Chondrocyte (in vitro differentiated cells): ENCODE measurements around the gene ALOX12B. TPM values are rescaled to one million over a fixed set of nuclear protein-coding genes. Genes with fewer than 3 reads are reported as not detected.
"Not testable (repeated sequence)": the region's sequence is repeated elsewhere in the genome, so short reads cannot be mapped to it uniquely, and the experiment has no call there.

Experiments used
- DNase-seq: peaks from one replicate; pipeline ENCODE4 v3.0.0; 2021; ENCODE audit warnings: mixed read lengths, low spot score
- H3K27ac Mint-ChIP-seq: one replicate; pipeline ENCODE4 v1.8.0; 2021; ENCODE audit warnings: mild to moderate bottlenecking, moderate library complexity, mixed read lengths; ENCODE audit not compliant: unreplicated experiment
- H3K27me3 Mint-ChIP-seq: 2 replicates; pipeline ENCODE4 v1.8.0; 2021; ENCODE audit warnings: low read depth, mixed read lengths
- H3K36me3 Mint-ChIP-seq: 2 replicates; pipeline ENCODE4 v1.8.0; 2021; ENCODE audit warnings: low read depth, mixed read lengths
- H3K4me1 Mint-ChIP-seq: 2 replicates; pipeline ENCODE4 v1.8.0; 2021; ENCODE audit warnings: low read depth, mild to moderate bottlenecking, mixed read lengths
- H3K4me3 Mint-ChIP-seq: one replicate; pipeline ENCODE4 v1.8.0; 2021; ENCODE audit warnings: mild to moderate bottlenecking, moderate library complexity, mixed read lengths; ENCODE audit not compliant: unreplicated experiment
- H3K9me3 Mint-ChIP-seq: 2 replicates; pipeline ENCODE4 v1.8.0; 2021; ENCODE audit warnings: low read depth, mixed read lengths
- total RNA-seq: library from RNA; stranded (reverse); gene quantifications from 3 replicates; pipeline ENCODE4 v1.2.1, GENCODE V29; 2021
- TF ChIP-seq, protein P1 (sequence below): fragments of 200-600 bp; sonication (generic); IDR thresholded peaks from 2 replicates; pipeline ENCODE4 v1.5.0; 2021; ENCODE audit warnings: antibody characterized with exemption, mild to moderate bottlenecking, moderate library complexity

ALOX12B gene
- total RNA-seq, 1 donor from 2014 or later = 0.17 TPM

DNA sequence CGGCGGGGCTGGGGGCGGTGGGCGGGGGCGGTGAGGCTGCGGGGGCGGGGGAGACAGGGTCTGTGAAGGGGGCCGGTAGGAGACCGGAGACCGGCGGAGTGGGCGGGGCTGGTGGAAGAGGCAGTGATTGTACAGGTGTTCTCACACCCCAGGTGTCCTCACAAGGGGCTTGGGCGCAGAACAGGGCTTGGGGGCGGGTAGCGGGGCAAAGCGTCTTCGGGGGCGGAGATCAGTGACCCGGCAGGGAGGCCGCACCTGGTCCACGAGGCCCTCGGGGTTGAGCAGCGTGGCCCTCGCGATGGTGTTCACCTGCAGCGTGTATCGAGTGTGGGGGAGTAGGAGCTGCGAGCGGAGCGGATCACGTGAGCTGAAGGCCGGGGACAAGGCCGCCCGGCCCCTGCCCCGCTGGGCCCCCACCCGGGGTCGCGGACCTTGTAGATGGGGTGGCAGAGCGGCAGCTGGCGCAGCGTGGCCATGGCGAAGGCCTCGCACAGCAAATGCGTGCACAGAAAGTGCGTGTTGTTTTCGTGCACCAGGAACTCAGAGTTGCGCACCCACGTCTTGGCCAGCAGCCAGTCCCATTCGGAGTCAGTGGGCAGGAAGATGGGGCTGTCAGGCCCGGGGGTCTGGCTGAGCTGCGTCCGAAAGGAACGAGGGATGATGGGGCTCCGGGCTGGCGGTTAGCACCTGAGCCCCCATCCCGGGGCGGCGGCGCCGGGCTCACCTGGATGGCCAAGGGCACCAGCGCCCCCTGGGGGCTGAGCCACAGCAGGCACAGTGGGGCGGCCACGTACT, 22.3 kb upstream of the ALOX12B start:
- H3K4me3 Mint-ChIP-seq = no peak overlapping the region
- peaks cover 39% of the 10 kb centered on the region for H3K27me3 Mint-ChIP-seq
- peaks cover 6% of the 10 kb centered on the region for H3K4me1 Mint-ChIP-seq
- H3K36me3 Mint-ChIP-seq = no peaks in the 10 kb centered on the region
- DNase-seq = no peak
- H3K9me3 Mint-ChIP-seq = no peaks in the 10 kb centered on the region
- H3K27ac Mint-ChIP-seq = no peak overlapping the region
- TF ChIP-seq, protein P1, sequence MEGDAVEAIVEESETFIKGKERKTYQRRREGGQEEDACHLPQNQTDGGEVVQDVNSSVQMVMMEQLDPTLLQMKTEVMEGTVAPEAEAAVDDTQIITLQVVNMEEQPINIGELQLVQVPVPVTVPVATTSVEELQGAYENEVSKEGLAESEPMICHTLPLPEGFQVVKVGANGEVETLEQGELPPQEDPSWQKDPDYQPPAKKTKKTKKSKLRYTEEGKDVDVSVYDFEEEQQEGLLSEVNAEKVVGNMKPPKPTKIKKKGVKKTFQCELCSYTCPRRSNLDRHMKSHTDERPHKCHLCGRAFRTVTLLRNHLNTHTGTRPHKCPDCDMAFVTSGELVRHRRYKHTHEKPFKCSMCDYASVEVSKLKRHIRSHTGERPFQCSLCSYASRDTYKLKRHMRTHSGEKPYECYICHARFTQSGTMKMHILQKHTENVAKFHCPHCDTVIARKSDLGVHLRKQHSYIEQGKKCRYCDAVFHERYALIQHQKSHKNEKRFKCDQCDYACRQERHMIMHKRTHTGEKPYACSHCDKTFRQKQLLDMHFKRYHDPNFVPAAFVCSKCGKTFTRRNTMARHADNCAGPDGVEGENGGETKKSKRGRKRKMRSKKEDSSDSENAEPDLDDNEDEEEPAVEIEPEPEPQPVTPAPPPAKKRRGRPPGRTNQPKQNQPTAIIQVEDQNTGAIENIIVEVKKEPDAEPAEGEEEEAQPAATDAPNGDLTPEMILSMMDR = peak; percentile 86

GRCh38 chr17:8108972-8109660, 21.6 kb upstream of the ALOX12B start:
- H3K4me3 Mint-ChIP-seq = no peak overlapping the region

DNA sequence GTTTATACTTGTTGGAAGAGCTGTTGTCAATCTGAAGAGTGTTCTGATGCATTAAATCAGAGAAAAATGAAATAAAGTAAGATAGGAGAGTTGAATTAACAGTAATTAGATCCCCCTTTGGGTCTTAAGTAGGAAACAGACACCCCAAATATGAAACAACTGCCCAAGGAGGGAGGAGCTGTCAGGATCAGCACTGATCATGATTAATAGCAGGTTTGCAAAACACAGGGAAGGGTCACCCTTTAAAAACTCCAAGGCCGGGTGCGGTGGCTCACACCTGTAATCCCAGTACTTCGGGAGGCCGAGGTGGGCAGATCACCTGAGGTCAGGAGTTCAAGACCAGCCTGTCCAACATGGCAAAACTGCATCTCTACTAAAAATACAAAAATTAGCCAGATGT, 19.5 kb upstream of the ALOX12B start:
- H3K36me3 Mint-ChIP-seq, H3K9me3 Mint-ChIP-seq, DNase-seq, H3K4me1 Mint-ChIP-seq, H3K27ac Mint-ChIP-seq, H3K4me3 Mint-ChIP-seq: not testable (repeated sequence)
- H3K27me3 Mint-ChIP-seq = peaks cover 17% of the 10 kb centered on the region

More at GRCh38 chr17:8108972-8109660, 21.6 kb upstream of the ALOX12B start:
- H3K36me3 Mint-ChIP-seq = no peaks in the 10 kb centered on the region
- H3K9me3 Mint-ChIP-seq = no peaks in the 10 kb centered on the region
- TF ChIP-seq, protein P1 = no peak
- no peak for DNase-seq
- peaks cover 33% of the 10 kb centered on the region for H3K27me3 Mint-ChIP-seq
- no peak overlapping the region for H3K27ac Mint-ChIP-seq
- peaks cover 6% of the 10 kb centered on the region for H3K4me1 Mint-ChIP-seq

DNA sequence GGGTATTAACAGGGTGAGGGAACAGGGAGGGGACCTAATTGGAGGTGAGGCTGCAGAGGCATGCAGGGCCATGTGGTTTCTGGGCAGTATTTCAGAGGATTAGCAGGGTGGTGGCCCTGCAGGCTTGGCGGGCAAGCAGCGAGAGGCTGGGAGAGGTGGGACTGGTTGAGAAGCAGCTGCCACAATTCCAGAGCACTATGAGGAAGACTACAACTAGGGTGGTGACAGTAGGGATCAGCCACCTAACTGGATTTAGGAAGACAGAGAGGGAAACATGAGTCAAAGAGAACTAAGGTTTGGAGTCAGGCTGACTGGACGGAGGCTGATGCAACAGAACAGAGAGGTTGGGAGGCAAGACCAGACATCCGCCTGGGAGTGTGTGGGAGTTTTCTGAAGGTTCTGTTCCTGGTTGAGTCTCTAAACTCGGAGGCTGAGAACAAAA, 18.5 kb upstream of the ALOX12B start:
- H3K27me3 Mint-ChIP-seq = peaks cover 10% of the 10 kb centered on the region
- peaks cover 9% of the 10 kb centered on the region for H3K4me1 Mint-ChIP-seq
- H3K27ac Mint-ChIP-seq = no peak overlapping the region
- no peak overlapping the region for H3K4me3 Mint-ChIP-seq
- H3K36me3 Mint-ChIP-seq = no peaks in the 10 kb centered on the region
- DNase-seq = no peak
- TF ChIP-seq, protein P1 = no peak
- H3K9me3 Mint-ChIP-seq = no peaks in the 10 kb centered on the region

- no peak overlapping the region for H3K4me3 Mint-ChIP-seq
- H3K4me1 Mint-ChIP-seq = peaks cover 9% of the 10 kb centered on the region
- TF ChIP-seq, protein P1 = no peak
- H3K36me3 Mint-ChIP-seq = no peaks in the 10 kb centered on the region
- H3K9me3 Mint-ChIP-seq = no peaks in the 10 kb centered on the region
- H3K27me3 Mint-ChIP-seq = peaks cover 3% of the 10 kb centered on the region
- no peak for DNase-seq
- H3K27ac Mint-ChIP-seq = no peak overlapping the region
These were observed 17.4 kb upstream of the ALOX12B start for GRCh38 chr17:8104911-8105310.
